ENCODE results near the gene SLC35G2. TPM values are rescaled to one million over a fixed set of nuclear protein-coding genes. Genes with fewer than 3 reads are reported as not detected.

SLC35G2 gene
- total RNA-seq, 4 donors from 2014 or later = 3.3 to 6.1 (median 5.4) TPM

- ATAC-seq = no peak
- WGBS, 2 donors (ENCODE audit: low coverage in 1 of 2) = 30 to 50% methylated on average over 1 of the region's 1 CpG
- H3K4me3 ChIP-seq = no peak overlapping the region
Observed at GRCh38 chr3:136831461-136831860, 12.5 kb downstream of the SLC35G2 start.

DNA sequence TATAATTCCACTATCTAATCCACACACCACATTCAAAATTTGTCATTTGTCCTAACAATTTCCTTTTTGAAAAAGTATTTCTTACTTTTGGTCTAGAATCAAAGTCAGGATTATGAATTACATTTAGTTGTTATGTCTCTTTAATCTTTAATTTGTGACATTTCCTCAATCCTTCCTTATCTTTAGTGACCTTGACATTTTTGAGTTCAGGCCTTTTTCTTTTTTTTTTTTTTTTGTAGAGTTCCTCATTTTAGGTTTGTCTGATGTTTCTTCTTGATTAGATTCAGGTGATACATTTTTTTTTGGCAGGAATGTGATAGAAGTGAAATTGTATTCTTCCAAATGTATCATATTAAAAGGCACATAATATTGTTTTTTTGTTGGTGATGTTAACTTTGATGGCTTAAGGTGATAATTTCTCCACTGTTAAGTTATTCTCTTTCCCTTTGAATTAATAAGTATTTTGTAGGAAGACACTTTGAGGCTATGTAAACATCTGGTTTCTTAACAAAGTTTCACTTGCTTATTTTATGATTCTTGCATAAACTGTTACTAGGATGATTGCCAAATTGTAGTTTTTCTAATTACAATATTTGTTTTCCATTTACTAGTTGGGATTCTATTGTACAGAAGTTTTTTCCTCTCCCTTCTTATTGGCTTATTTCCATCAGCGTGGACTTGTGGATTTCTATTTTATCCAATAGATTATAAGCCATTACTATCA lies 16.3 kb downstream of the SLC35G2 start:
- TF ChIP-seq POLR2AphosphoS5 (IDR thresholded peaks at IDR 0.05) = no peak
- TF ChIP-seq POLR2A (IDR thresholded peaks at IDR 0.05) = no peak
- TF ChIP-seq CTCF (IDR thresholded peaks at IDR 0.05) = no peak
- TF ChIP-seq EP300 (IDR thresholded peaks at IDR 0.05) = no peak
- no peak for ATAC-seq
- Histone ChIP-seq H3K27me3 (no peaks in the 10 kb centered on the region), H3K36me3 (no peaks in the 10 kb centered on the region), H3K9me3 (no peaks in the 10 kb centered on the region), H3K27ac (peak overlapping the region in 2 of 4 donors; percentile 61 to 67), H3K4me3 (no peak overlapping the region), H3K4me1 (peaks cover 12 to 67% (median 16%) of the 10 kb centered on the region in 3 donors)
- 85 to 100% methylated on average over 1 of the region's 1 CpG for WGBS, 2 donors (ENCODE audit: low coverage in 1 of 2)

More at GRCh38 chr3:136831461-136831860, 12.5 kb downstream of the SLC35G2 start:
- H3K27ac ChIP-seq = no peak overlapping the region
- H3K4me1 ChIP-seq = peaks cover 4 to 30% (median 7%) of the 10 kb centered on the region in 3 donors
- H3K36me3 ChIP-seq = no peaks in the 10 kb centered on the region
- H3K27me3 ChIP-seq = no peaks in the 10 kb centered on the region
- TF ChIP-seq EP300 (IDR thresholded peaks at IDR 0.05) (no peak), POLR2A (IDR thresholded peaks at IDR 0.05) (no peak), CTCF (IDR thresholded peaks at IDR 0.05) (no peak), POLR2AphosphoS5 (IDR thresholded peaks at IDR 0.05) (no peak)
- no peaks in the 10 kb centered on the region for H3K9me3 ChIP-seq

GRCh38 chr3:136835813-136836510 lies 17.0 kb downstream of the SLC35G2 start:
- Histone ChIP-seq H3K36me3 (no peaks in the 10 kb centered on the region), H3K9me3 (no peaks in the 10 kb centered on the region), H3K27me3 (no peaks in the 10 kb centered on the region), H3K27ac (peak overlapping the region in 3 of 4 donors; percentile 30 to 67 (median 61)), H3K4me1 (peaks cover 12 to 72% (median 16%) of the 10 kb centered on the region in 3 donors), H3K4me3 (no peak overlapping the region)
- TF ChIP-seq POLR2A (IDR thresholded peaks at IDR 0.05) = no peak
- TF ChIP-seq CTCF (IDR thresholded peaks at IDR 0.05) = no peak
- no peak for TF ChIP-seq EP300 (IDR thresholded peaks at IDR 0.05)
- no peak for TF ChIP-seq POLR2AphosphoS5 (IDR thresholded peaks at IDR 0.05)
- ATAC-seq = no peak
- WGBS, 2 donors (ENCODE audit: low coverage in 1 of 2) = 23 to 31% methylated on average over 2 of the region's 3 CpGs

- H3K27me3 ChIP-seq = no peaks in the 10 kb centered on the region
- no peaks in the 10 kb centered on the region for H3K9me3 ChIP-seq
- TF ChIP-seq POLR2A (IDR thresholded peaks at IDR 0.05) (no peak), POLR2AphosphoS5 (IDR thresholded peaks at IDR 0.05) (no peak), EP300 (IDR thresholded peaks at IDR 0.05) (no peak), CTCF (IDR thresholded peaks at IDR 0.05) (no peak)
- no peaks in the 10 kb centered on the region for H3K36me3 ChIP-seq
- peak overlapping the region in 3 of 4 donors; percentile 30 to 67 (median 61) for H3K27ac ChIP-seq
- H3K4me3 ChIP-seq = no peak overlapping the region
- no peak for ATAC-seq
- peaks cover 12 to 66% (median 16%) of the 10 kb centered on the region in 3 donors for H3K4me1 ChIP-seq
Observed at GRCh38 chr3:136836511-136837156, 17.7 kb downstream of the SLC35G2 start.

All from gastroesophageal sphincter (tissue), 4 donors.